Left cardiac atrium (tissue), 4 donors: ENCODE measurements around the gene PARD3B. TPM values are rescaled to one million over a fixed set of nuclear protein-coding genes. Genes with fewer than 3 reads are reported as not detected.

Experiments
- ATAC-seq, 2 donors: fragments of 200-7000 bp; cut with Tn5 transposase; one replicate each; pipeline ENCODE4 v1.9.1; 2020; ENCODE audit warnings: mild to moderate bottlenecking in 2 of 2, moderate library complexity in 2 of 2
- DNase-seq: peaks from one replicate; pipeline ENCODE4 v3.0.0-alpha.2; 2020
- intact Hi-C, 2 donors: fragments of 100-400 bp; cut with DNase I; formaldehyde crosslinking; loops; one replicate each; pipeline versions ENCODE4 v1.14.1 to v1.15.1; 2022 to 2023
- total RNA-seq, 2 donors: library from RNA; stranded (reverse); fragmentation: NEBNext Ultra II Directional; extraction: Animal tissue kit (Norgen Biotek cat#: 25700); gene quantifications; one replicate each; pipeline ENCODE4 v1.2.1, GENCODE V29; 2021
- donor health status: DM: no; HTN: yes; CAD: no.
- donor health status: DM: no; HTN: yes; CAD: no; lungs with severe emphysema.
- donor health status: DM: yes; HTN: yes; CAD: no.
- donor health status: Dilated cardiomyopathy.

The PARD3B gene
- total RNA-seq, 2 donors from 2014 or later = 12.5 to 12.6 TPM

DNA sequence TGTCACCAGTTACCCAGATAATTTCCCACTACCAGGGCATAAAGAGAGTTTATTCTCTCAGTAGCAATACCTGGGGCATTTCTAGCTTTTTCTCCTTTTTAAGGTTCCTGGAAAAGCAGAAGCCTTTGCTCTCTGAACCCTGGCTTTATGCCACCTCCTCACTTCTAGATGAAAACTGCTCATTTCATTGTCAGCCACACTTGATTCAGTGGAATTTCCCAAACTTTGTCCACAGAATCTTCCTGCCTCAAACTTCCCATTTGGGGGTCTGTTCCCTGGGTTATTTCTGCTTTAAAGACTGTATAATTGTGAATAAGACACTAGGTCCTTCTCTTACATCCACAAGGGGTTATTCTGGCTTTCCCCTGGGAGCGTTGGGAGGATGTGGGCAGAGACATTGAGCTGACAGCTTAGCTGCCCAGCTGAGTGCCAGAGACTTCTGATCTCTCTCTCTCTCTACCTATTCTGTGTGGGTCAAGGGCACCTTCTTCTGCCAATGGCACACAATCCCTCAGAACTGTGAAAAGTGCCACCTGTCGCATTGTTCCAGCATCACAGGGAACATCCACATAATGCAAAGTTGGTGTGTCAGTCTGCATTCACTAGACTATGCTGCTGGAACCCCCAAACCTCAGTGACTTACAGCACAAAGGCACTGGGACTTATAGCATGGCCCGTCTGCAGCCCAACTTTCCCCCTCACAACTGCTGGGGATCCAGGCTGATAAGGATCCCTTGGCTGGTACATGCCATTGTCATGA lies 1117.1 kb downstream of the PARD3B start:
- DNase-seq = no peak
- no peak for ATAC-seq
- intact Hi-C loops = no loop called here

DNA sequence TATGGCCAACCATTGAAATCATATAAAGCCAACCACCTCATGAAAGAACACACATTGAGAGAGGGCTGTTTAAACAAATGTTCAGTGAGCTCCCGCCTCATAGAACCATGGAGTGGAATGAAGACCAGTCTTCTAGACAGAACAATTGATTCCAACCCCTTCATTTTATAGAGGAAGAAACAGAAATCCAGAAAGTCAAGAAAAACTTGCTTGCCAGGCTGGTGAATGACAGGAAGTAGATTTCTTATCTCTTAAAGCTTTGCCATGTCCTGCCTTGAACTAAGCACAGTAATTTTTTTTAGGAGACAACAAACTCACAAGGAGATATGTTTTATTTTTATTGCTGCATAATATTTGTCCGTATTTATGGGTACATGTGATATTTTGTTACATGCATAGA lies 1120.5 kb downstream of the PARD3B start:
- ATAC-seq = no peak
- no peak for DNase-seq
- intact Hi-C loops = no loop called here
